ENCODE measurements around the gene RCHY1.

DNA sequence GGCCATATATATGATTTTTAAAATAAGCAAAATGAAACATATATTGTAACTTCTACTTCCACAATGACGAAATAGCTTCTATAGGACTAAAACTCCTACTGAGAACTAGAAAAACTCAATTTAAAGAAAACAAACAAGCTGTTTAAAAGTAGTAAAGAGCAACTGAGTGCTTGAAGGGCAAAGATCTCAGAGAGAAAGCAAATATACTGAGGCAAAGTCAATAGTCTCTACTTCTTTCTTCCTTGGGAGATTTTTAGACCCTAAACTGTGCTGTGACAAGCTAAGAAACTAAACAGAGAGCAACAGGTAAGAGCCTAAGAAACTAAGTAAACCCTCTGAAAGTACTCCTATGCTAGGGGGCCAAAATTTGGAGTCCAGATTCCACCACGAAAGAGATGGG, 8.6 kb downstream of the RCHY1 start:
- TF ChIP-seq CTCF (conservative IDR thresholded peaks at IDR 0.05 in 1 of 2, IDR thresholded peaks at IDR 0.05 in 1 of 2; ENCODE audit: low read depth in 1 of 2, low read length in 2 of 2), result no peak
- no peak for TF ChIP-seq EZH2 (IDR thresholded peaks at IDR 0.05; ENCODE audit: low read length, missing control alignments)
